Right cardiac atrium (tissue), 5 donors: ENCODE results near the gene TMEM120B. TPM values are rescaled to one million over a fixed set of nuclear protein-coding genes. Genes with fewer than 3 reads are reported as not detected.

ENCODE experiments used
- ATAC-seq, 2 donors: fragments of 200-7000 bp; cut with Tn5 transposase; one replicate each; pipeline versions ENCODE4 v1.8.0 to v1.9.1; 2020; ENCODE audit warnings: moderate library complexity in 2 of 2, mild to moderate bottlenecking in 1 of 2
- DNase-seq, 3 donors: peaks; one replicate each; pipeline ENCODE4 v3.0.0-alpha.2; 2020
- H3K27ac ChIP-seq: one replicate; pipeline ENCODE4 v1.5.1; 2013; ENCODE audit warnings: mild to moderate bottlenecking, low read length, control low read depth, moderate library complexity
- H3K27me3 ChIP-seq: one replicate; pipeline ENCODE4 v1.6.1; 2013; ENCODE audit not compliant: control insufficient read depth, insufficient read depth
- H3K4me1 ChIP-seq: one replicate; pipeline ENCODE4 v1.6.1; 2013; ENCODE audit warnings: low read length; ENCODE audit not compliant: control insufficient read depth, insufficient read depth
- H3K4me3 ChIP-seq: one replicate; pipeline ENCODE4 v1.5.1; 2013; ENCODE audit warnings: low read length, control low read depth
- H3K9me3 ChIP-seq: one replicate; pipeline ENCODE4 v1.6.1; 2013; ENCODE audit warnings: low read length; ENCODE audit not compliant: control insufficient read depth
- WGBS: extraction: QIAGEN DNeasy Blood & Tissue Kit; methylation state at CpG from one replicate; pipeline ENCODE4 v1.1.7; 2013; 5-methylcytosine and 5-hydroxymethylcytosine counted together
- intact Hi-C, 4 donors: fragments of 100-400 bp; cut with DNase I; formaldehyde crosslinking; loops; one replicate each; pipeline versions ENCODE4 v1.11.0 to v1.14.0; 2022 to 2023
- polyA plus RNA-seq: library from polyadenylated mRNA; stranded (reverse); fragments of 200-250 nt; gene quantifications from one replicate; pipeline ENCODE4 v1.2.3, GENCODE V29; 2013
- total RNA-seq, 4 donors: library from RNA; stranded (reverse); fragmentation: NEBNext Ultra II Directional; extraction: Animal tissue kit (Norgen Biotek cat#: 25700); gene quantifications; one replicate each; pipeline ENCODE4 v1.2.1, GENCODE V29; 2021
- donor health status: healthy with polysubstance abuse.
- donor health status: DM: no; HTN: yes; CAD: no.
- donor health status: DM: no; HTN: no; CAD: no.
- donor health status: DM: no; HTN: yes; CAD: no; lungs with severe emphysema.
- donor health status: DM: yes; HTN: yes; CAD: no.

TMEM120B gene
- total and polyA plus RNA-seq, 5 donors = 5.8 to 7.6 (median 6.7) TPM

- DNase-seq = no peak
- no peaks in the 10 kb centered on the region for H3K27me3 ChIP-seq
- no peak overlapping the region for H3K27ac ChIP-seq
- intact Hi-C loops = no loop called here
- WGBS = 91% methylated on average over 3 of the region's 3 CpGs
- no peak for ATAC-seq
- H3K4me3 ChIP-seq = no peak overlapping the region
- H3K9me3 ChIP-seq = no peaks in the 10 kb centered on the region
- peaks cover 3% of the 10 kb centered on the region for H3K4me1 ChIP-seq
These were observed 6.2 kb downstream of the TMEM120B start for GRCh38 chr12:121718653-121719239.

- no peak for ATAC-seq
- H3K27me3 ChIP-seq = no peaks in the 10 kb centered on the region
- intact Hi-C loops = no loop called here
- H3K27ac ChIP-seq = no peak overlapping the region
- H3K4me1 ChIP-seq = no peaks in the 10 kb centered on the region
- no peaks in the 10 kb centered on the region for H3K9me3 ChIP-seq
- no peak overlapping the region for H3K4me3 ChIP-seq
- 71% methylated on average over 14 of the region's 14 CpGs for WGBS
- no peak for DNase-seq
These were observed 7.4 kb downstream of the TMEM120B start for GRCh38 chr12:121719926-121720414.

GRCh38 chr12:121720762-121721161, 8.2 kb downstream of the TMEM120B start:
- Histone ChIP-seq H3K9me3 (no peaks in the 10 kb centered on the region), H3K4me1 (no peaks in the 10 kb centered on the region), H3K4me3 (no peak overlapping the region), H3K27ac (no peak overlapping the region), H3K27me3 (no peaks in the 10 kb centered on the region)
- DNase-seq = no peak
- 91% methylated on average over 5 of the region's 5 CpGs for WGBS
- ATAC-seq = no peak
- intact Hi-C loops = no loop called here

GRCh38 chr12:121722511-121722910, 10.0 kb downstream of the TMEM120B start:
- 99% methylated on average over 2 of the region's 3 CpGs for WGBS
- ATAC-seq = no peak
- Histone ChIP-seq H3K4me3 (no peak overlapping the region), H3K4me1 (no peaks in the 10 kb centered on the region), H3K9me3 (no peaks in the 10 kb centered on the region), H3K27me3 (no peaks in the 10 kb centered on the region), H3K27ac (no peak overlapping the region)
- intact Hi-C loops = no loop called here
- no peak for DNase-seq

- no peak for DNase-seq
- Histone ChIP-seq H3K27me3 (no peaks in the 10 kb centered on the region), H3K4me3 (no peak overlapping the region), H3K9me3 (no peaks in the 10 kb centered on the region), H3K4me1 (no peaks in the 10 kb centered on the region), H3K27ac (no peak overlapping the region)
- no peak for ATAC-seq
- WGBS = 92% methylated on average over 4 of the region's 4 CpGs
- intact Hi-C loops = no loop called here
These were observed 10.6 kb downstream of the TMEM120B start for GRCh38 chr12:121723200-121723599.

GRCh38 chr12:121724925-121725324, 12.4 kb downstream of the TMEM120B start:
- H3K27ac ChIP-seq = no peak overlapping the region
- WGBS = 87% methylated on average over 2 of the region's 2 CpGs
- intact Hi-C loops = no loop called here
- no peak for DNase-seq
- no peak overlapping the region for H3K4me3 ChIP-seq
- no peak for ATAC-seq
- no peaks in the 10 kb centered on the region for H3K27me3 ChIP-seq
- H3K4me1 ChIP-seq = no peaks in the 10 kb centered on the region
- H3K9me3 ChIP-seq = no peaks in the 10 kb centered on the region

GRCh38 chr12:121725423-121725822, 12.9 kb downstream of the TMEM120B start:
- Histone ChIP-seq H3K9me3 (no peaks in the 10 kb centered on the region), H3K4me3 (no peak overlapping the region), H3K27ac (no peak overlapping the region), H3K27me3 (no peaks in the 10 kb centered on the region), H3K4me1 (no peaks in the 10 kb centered on the region)
- no peak for ATAC-seq
- 95% methylated on average over 3 of the region's 3 CpGs for WGBS
- intact Hi-C loops = no loop called here
- DNase-seq = no peak

GRCh38 chr12:121729021-121729420, 16.5 kb downstream of the TMEM120B start:
- WGBS = 87% methylated on average over 6 of the region's 6 CpGs
- no peaks in the 10 kb centered on the region for H3K4me1 ChIP-seq
- H3K27me3 ChIP-seq = no peaks in the 10 kb centered on the region
- ATAC-seq (no peak), DNase-seq (no peak)
- H3K9me3 ChIP-seq = no peaks in the 10 kb centered on the region
- no peak overlapping the region for H3K4me3 ChIP-seq
- no peak overlapping the region for H3K27ac ChIP-seq
- intact Hi-C loops = no loop called here

GRCh38 chr12:121731473-121731872, 18.9 kb downstream of the TMEM120B start:
- Histone ChIP-seq H3K27ac (no peak overlapping the region), H3K27me3 (no peaks in the 10 kb centered on the region), H3K4me1 (no peaks in the 10 kb centered on the region), H3K4me3 (no peak overlapping the region), H3K9me3 (no peaks in the 10 kb centered on the region)
- DNase-seq (no peak), ATAC-seq (no peak)
- intact Hi-C loops = no loop called here
- 96% methylated on average over 7 of the region's 7 CpGs for WGBS

GRCh38 chr12:121733849-121734248, 21.3 kb downstream of the TMEM120B start:
- 88% methylated on average over 8 of the region's 8 CpGs for WGBS
- no peaks in the 10 kb centered on the region for H3K4me1 ChIP-seq
- H3K4me3 ChIP-seq = no peak overlapping the region
- no peaks in the 10 kb centered on the region for H3K27me3 ChIP-seq
- H3K9me3 ChIP-seq = no peaks in the 10 kb centered on the region
- intact Hi-C loops = no loop called here
- no peak for ATAC-seq
- DNase-seq = no peak
- H3K27ac ChIP-seq = no peak overlapping the region

- Histone ChIP-seq H3K4me3 (no peak overlapping the region), H3K27me3 (no peaks in the 10 kb centered on the region), H3K4me1 (no peaks in the 10 kb centered on the region), H3K9me3 (no peaks in the 10 kb centered on the region), H3K27ac (no peak overlapping the region)
- intact Hi-C loops = no loop called here
- 87% methylated on average over 9 of the region's 9 CpGs for WGBS
- DNase-seq (no peak), ATAC-seq (no peak)
These were observed 25.8 kb downstream of the TMEM120B start for GRCh38 chr12:121738340-121738858.

GRCh38 chr12:121740847-121741246, 28.3 kb downstream of the TMEM120B start:
- ATAC-seq = no peak
- intact Hi-C loops = no loop called here
- H3K4me1 ChIP-seq = no peaks in the 10 kb centered on the region
- no peaks in the 10 kb centered on the region for H3K9me3 ChIP-seq
- no peak for DNase-seq
- 94% methylated on average over 4 of the region's 4 CpGs for WGBS
- H3K27ac ChIP-seq = no peak overlapping the region
- no peak overlapping the region for H3K4me3 ChIP-seq
- no peaks in the 10 kb centered on the region for H3K27me3 ChIP-seq
